ENCODE measurements around the gene RS1.

GRCh38 chrX:18616688-18617406 lies 55.1 kb downstream of the RS1 start:
- TF ChIP-seq CTCF (IDR thresholded peaks at IDR 0.05) (no peak), POLR2AphosphoS5 (IDR thresholded peaks at IDR 0.05) (no peak), POLR2A (IDR thresholded peaks at IDR 0.05) (no peak)
